ENCODE data around the gene PCMT1. TPM values are rescaled to one million over a fixed set of nuclear protein-coding genes. Genes with fewer than 3 reads are reported as not detected.
"Not testable (repeated sequence)": the region's sequence is repeated elsewhere in the genome, so short reads cannot be mapped to it uniquely, and the experiment has no call there.

Gene PCMT1
- polyA plus RNA-seq, 1 donor (not counting 4 experiments of a cell fraction or from before 2014, with no cell fraction given), result 167 TPM

DNA sequence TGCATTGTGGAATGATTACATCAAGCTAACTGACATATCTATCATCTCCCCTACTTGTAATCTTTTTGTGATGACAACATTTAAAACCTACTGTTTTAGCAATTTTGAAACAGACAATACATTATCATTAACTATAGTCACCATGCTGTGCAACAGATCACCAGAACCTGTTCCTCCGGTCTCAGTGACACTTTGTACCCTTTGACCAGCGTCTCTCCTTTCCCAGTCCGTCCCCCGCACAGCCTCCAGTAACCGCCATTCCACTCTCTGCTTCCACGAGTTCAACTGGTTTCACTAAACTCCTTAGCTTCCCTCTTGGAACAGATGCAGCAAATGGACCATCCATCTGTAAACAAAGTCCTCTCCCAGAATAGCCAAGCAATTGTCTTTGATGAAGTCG lies 92.8 kb downstream of the PCMT1 start:
- Histone ChIP-seq H3K4me1 (ENCODE audit: control insufficient read depth, extremely low read depth, insufficient read depth, low read length) (peaks cover 36% of the 10 kb centered on the region), H3K9ac (ENCODE audit: control insufficient read depth, extremely low read depth, insufficient read depth, low read length) (no peak overlapping the region), H3K4me2 (ENCODE audit: control insufficient read depth, extremely low read depth, insufficient read depth, low read depth, low read length) (no peak overlapping the region), H3K27ac (ENCODE audit: control insufficient read depth, insufficient read depth, low read length) (no peak overlapping the region), H2AFZ (ENCODE audit: control insufficient read depth, low read length) (no peak overlapping the region), H3K27me3 (ENCODE audit: control insufficient read depth, extremely low read depth, insufficient read depth, low read length) (no peaks in the 10 kb centered on the region), H3K9me1 (ENCODE audit: control insufficient read depth, extremely low read depth, insufficient read depth, low read length) (peaks cover 3% of the 10 kb centered on the region), H3K36me3 (ENCODE audit: control insufficient read depth in 2 of 2, extremely low read depth in 1 of 2, insufficient read depth in 2 of 2, low read length in 2 of 2) (peaks cover 3 to 24% of the 10 kb centered on the region in 2 experiments), H3K9me3 (ENCODE audit: control insufficient read depth, low read depth, low read length) (no peaks in the 10 kb centered on the region), H3K79me2 (ENCODE audit: control insufficient read depth, insufficient read depth, low read length) (no peaks in the 10 kb centered on the region), H3K4me3 (ENCODE audit: control insufficient read depth in 2 of 3, extremely low read depth in 1 of 3, insufficient read depth in 2 of 3, low read depth in 1 of 3, low read length in 3 of 3) (no peak overlapping the region), H4K20me1 (ENCODE audit: control insufficient read depth, extremely low read depth, insufficient read depth, low read length) (peaks cover 3% of the 10 kb centered on the region)
- TF ChIP-seq CTCF (optimal IDR thresholded peaks at IDR 0.05 in 1 of 3, IDR thresholded peaks at IDR 0.05 in 1 of 3, conservative IDR thresholded peaks at IDR 0.05 in 1 of 3; ENCODE audit: extremely low read depth in 1 of 3, insufficient read depth in 2 of 3, low read length in 3 of 3), result no peak
- DNase-seq (ENCODE audit: low read depth, low spot score), result no peak
- no peak for FAIRE-seq
- dilution Hi-C loops (cut with MboI; ENCODE audit: extremely low pct_ligation_motif_present, low sequenced_read_pairs), result no loop called here

DNA sequence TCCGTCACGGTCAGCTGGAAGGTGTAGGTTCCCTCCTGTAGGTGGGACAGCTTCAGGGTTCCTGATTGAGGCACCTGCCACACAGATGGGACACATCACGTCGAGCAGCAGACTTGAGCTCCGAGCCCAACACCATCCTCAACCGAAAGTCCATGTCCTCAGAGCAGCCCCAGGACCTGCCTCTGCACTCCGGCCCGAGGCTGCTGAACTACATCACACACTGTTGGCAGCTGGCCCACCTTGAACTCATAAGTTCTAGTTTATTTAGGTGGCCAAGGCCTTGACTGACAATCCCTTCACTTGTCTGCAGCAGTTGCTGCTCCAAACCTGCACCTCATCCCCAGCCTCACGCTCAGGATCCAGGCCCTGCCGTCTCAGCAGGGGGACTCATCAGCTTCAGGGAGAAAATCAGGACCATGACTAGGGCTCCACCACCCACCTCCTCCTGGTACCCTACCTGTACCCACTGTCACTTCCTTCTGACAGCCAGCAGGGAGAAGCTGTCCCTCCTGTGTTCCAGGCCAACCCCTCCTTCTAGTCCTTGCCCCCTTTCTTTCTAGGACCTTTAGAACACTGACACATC lies 93.6 kb downstream of the PCMT1 start:
- Histone ChIP-seq H3K27ac (ENCODE audit: control insufficient read depth, insufficient read depth, low read length) (no peak overlapping the region), H3K9me3 (ENCODE audit: control insufficient read depth, low read depth, low read length) (no peaks in the 10 kb centered on the region), H3K9me1 (ENCODE audit: control insufficient read depth, extremely low read depth, insufficient read depth, low read length) (peaks cover 3% of the 10 kb centered on the region), H4K20me1 (ENCODE audit: control insufficient read depth, extremely low read depth, insufficient read depth, low read length) (peaks cover 6% of the 10 kb centered on the region), H3K9ac (ENCODE audit: control insufficient read depth, extremely low read depth, insufficient read depth, low read length) (no peak overlapping the region), H3K4me2 (ENCODE audit: control insufficient read depth, extremely low read depth, insufficient read depth, low read depth, low read length) (no peak overlapping the region), H3K79me2 (ENCODE audit: control insufficient read depth, insufficient read depth, low read length) (no peaks in the 10 kb centered on the region), H2AFZ (ENCODE audit: control insufficient read depth, low read length) (no peak overlapping the region), H3K27me3 (ENCODE audit: control insufficient read depth, extremely low read depth, insufficient read depth, low read length) (no peaks in the 10 kb centered on the region), H3K4me3 (ENCODE audit: control insufficient read depth in 2 of 3, extremely low read depth in 1 of 3, insufficient read depth in 2 of 3, low read depth in 1 of 3, low read length in 3 of 3) (no peak overlapping the region), H3K36me3 (ENCODE audit: control insufficient read depth in 2 of 2, extremely low read depth in 1 of 2, insufficient read depth in 2 of 2, low read length in 2 of 2) (peaks cover 1 to 24% of the 10 kb centered on the region in 2 experiments), H3K4me1 (ENCODE audit: control insufficient read depth, extremely low read depth, insufficient read depth, low read length) (peaks cover 42% of the 10 kb centered on the region)
- TF ChIP-seq EZH2 (IDR thresholded peaks at IDR 0.05; ENCODE audit: low read length), result no peak
- no peak for TF ChIP-seq CTCF (optimal IDR thresholded peaks at IDR 0.05 in 1 of 3, IDR thresholded peaks at IDR 0.05 in 1 of 3, conservative IDR thresholded peaks at IDR 0.05 in 1 of 3; ENCODE audit: extremely low read depth in 1 of 3, insufficient read depth in 2 of 3, low read length in 3 of 3)
- FAIRE-seq (no peak), DNase-seq (ENCODE audit: low read depth, low spot score) (no peak)
- dilution Hi-C loops (cut with MboI; ENCODE audit: extremely low pct_ligation_motif_present, low sequenced_read_pairs), result no loop called here

DNA sequence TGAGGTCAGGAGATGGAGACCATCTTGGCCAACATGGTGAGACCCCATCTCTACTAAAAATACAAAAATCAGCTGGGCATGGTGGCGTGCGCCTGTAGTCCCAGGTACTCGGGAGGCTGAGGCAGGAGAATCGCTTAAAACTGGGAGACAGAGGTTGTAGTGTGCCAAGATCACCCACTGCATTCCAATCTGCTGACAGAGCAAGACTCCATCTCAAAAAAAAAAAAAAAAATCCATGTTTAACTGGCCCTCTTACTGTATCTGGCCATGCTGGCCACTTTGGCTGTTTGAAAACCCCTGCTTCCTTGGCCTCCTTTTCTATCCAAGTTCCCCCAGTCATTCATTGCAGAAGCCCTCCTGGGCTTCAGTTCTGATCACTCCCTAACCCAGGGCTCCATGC lies 94.5 kb downstream of the PCMT1 start:
- not testable (repeated sequence) for FAIRE-seq

More for the DNA sequence above, 94.5 kb downstream of the PCMT1 start:
- H4K20me1 ChIP-seq (ENCODE audit: control insufficient read depth, extremely low read depth, insufficient read depth, low read length); H3K27ac ChIP-seq (ENCODE audit: control insufficient read depth, insufficient read depth, low read length); H3K9me3 ChIP-seq (ENCODE audit: control insufficient read depth, low read depth, low read length); DNase-seq (ENCODE audit: low read depth, low spot score); H3K79me2 ChIP-seq (ENCODE audit: control insufficient read depth, insufficient read depth, low read length); H3K9me1 ChIP-seq (ENCODE audit: control insufficient read depth, extremely low read depth, insufficient read depth, low read length); H3K4me3 ChIP-seq (ENCODE audit: control insufficient read depth in 2 of 3, extremely low read depth in 1 of 3, insufficient read depth in 2 of 3, low read depth in 1 of 3, low read length in 3 of 3); H3K4me2 ChIP-seq (ENCODE audit: control insufficient read depth, extremely low read depth, insufficient read depth, low read depth, low read length); H3K9ac ChIP-seq (ENCODE audit: control insufficient read depth, extremely low read depth, insufficient read depth, low read length); H3K27me3 ChIP-seq (ENCODE audit: control insufficient read depth, extremely low read depth, insufficient read depth, low read length); H2AFZ ChIP-seq (ENCODE audit: control insufficient read depth, low read length); dilution Hi-C loops (cut with MboI; ENCODE audit: extremely low pct_ligation_motif_present, low sequenced_read_pairs): not testable (repeated sequence)
- peaks cover 1 to 24% of the 10 kb centered on the region in 2 experiments for H3K36me3 ChIP-seq (ENCODE audit: control insufficient read depth in 2 of 2, extremely low read depth in 1 of 2, insufficient read depth in 2 of 2, low read length in 2 of 2)
- H3K4me1 ChIP-seq (ENCODE audit: control insufficient read depth, extremely low read depth, insufficient read depth, low read length), result peaks cover 43% of the 10 kb centered on the region
